ENCODE results near the gene LRFN3. TPM values are rescaled to one million over a fixed set of nuclear protein-coding genes. Genes with fewer than 3 reads are reported as not detected.

The LRFN3 gene
- total RNA-seq, 1 experiment from 2014 or later: 14.6 TPM

- TF ChIP-seq CTCF (conservative IDR thresholded peaks at IDR 0.05; ENCODE audit: low read depth, low read length) (no peak), EZH2 (IDR thresholded peaks at IDR 0.05; ENCODE audit: borderline replicate concordance, low read depth, low read length, poor library complexity, severe bottlenecking) (no peak)
- POLR2A ChIA-PET (ENCODE audit: low non-redundant PET): no interaction called here
- intact Hi-C loops (cut with micrococcal nuclease; ENCODE audit: unreplicated experiment): no loop called here
- H3K4me3 ChIP-seq (ENCODE audit: low read depth, low read length, poor library complexity, severe bottlenecking): no peak overlapping the region
- no peaks in the 10 kb centered on the region for H3K9me3 ChIP-seq (ENCODE audit: low read depth, low read length, poor library complexity, severe bottlenecking)
- DNase-seq (ENCODE audit: low spot score): no peak
- no TSS peak for BruUV-seq (replicated peaks)
- H3K27me3 ChIP-seq (replicated peaks; ENCODE audit: insufficient read depth, low read depth, low read length, poor library complexity): no peaks in the 10 kb centered on the region
- H3K4me1 ChIP-seq (ENCODE audit: insufficient read depth, low read length, poor library complexity, severe bottlenecking): peaks cover 8% of the 10 kb centered on the region
- H3K27ac ChIP-seq (ENCODE audit: low read depth, low read length, poor library complexity, severe bottlenecking): no peak overlapping the region
- CTCF ChIA-PET: interaction anchor here (1.0 kb wide), 1 partner anchor 173 kb away, joined by 4 read pairs; no protein-coding TSS in a partner anchor
- H3K36me3 ChIP-seq (ENCODE audit: insufficient read depth, low read length, poor library complexity, severe bottlenecking): no peaks in the 10 kb centered on the region
Measured at GRCh38 chr19:35992907-35993765, 57.0 kb downstream of the LRFN3 start.

GRCh38 chr19:35993923-35994598 is 57.9 kb downstream of the LRFN3 start:
- H3K4me3 ChIP-seq (ENCODE audit: low read depth, low read length, poor library complexity, severe bottlenecking): no peak overlapping the region

More at GRCh38 chr19:35993923-35994598, 57.9 kb downstream of the LRFN3 start:
- H3K27ac ChIP-seq (ENCODE audit: low read depth, low read length, poor library complexity, severe bottlenecking): no peak overlapping the region
- ChIA-PET CTCF (interaction anchor here (1.0 kb wide), 1 partner anchor 174 kb away, joined by 4 read pairs; no protein-coding TSS in a partner anchor), POLR2A (ENCODE audit: low non-redundant PET) (no interaction called here)
- intact Hi-C loops (cut with micrococcal nuclease; ENCODE audit: unreplicated experiment): no loop called here
- H3K4me1 ChIP-seq (ENCODE audit: insufficient read depth, low read length, poor library complexity, severe bottlenecking): peaks cover 8% of the 10 kb centered on the region
- no TSS peak for BruUV-seq (replicated peaks)
- TF ChIP-seq CTCF (conservative IDR thresholded peaks at IDR 0.05; ENCODE audit: low read depth, low read length) (peak; percentile 33; the same call in 1 of the 2 replicates), EZH2 (IDR thresholded peaks at IDR 0.05; ENCODE audit: borderline replicate concordance, low read depth, low read length, poor library complexity, severe bottlenecking) (no peak)
- H3K9me3 ChIP-seq (ENCODE audit: low read depth, low read length, poor library complexity, severe bottlenecking): no peaks in the 10 kb centered on the region
- DNase-seq (ENCODE audit: low spot score): no peak
- no peaks in the 10 kb centered on the region for H3K27me3 ChIP-seq (replicated peaks; ENCODE audit: insufficient read depth, low read depth, low read length, poor library complexity)
- no peaks in the 10 kb centered on the region for H3K36me3 ChIP-seq (ENCODE audit: insufficient read depth, low read length, poor library complexity, severe bottlenecking)

Other genes with a start within 250 kb of the LRFN3 start
- gene ZBTB32, start 231.8 kb upstream of the LRFN3 start, total RNA-seq (2021): not detected in 2 replicates
- 49.1 and 51.0 TPM in 2 replicates for gene KMT2B, start 218.4 kb upstream of the LRFN3 start, total RNA-seq (2021)
- gene IGFLR1, start 193.9 kb upstream of the LRFN3 start, total RNA-seq (2021): 4.9 and 5.8 TPM in 2 replicates
- 20.4 and 21.0 TPM in 2 replicates for gene U2AF1L4, start 191.0 kb upstream of the LRFN3 start, total RNA-seq (2021)
- 58.8 and 67.7 TPM in 2 replicates for gene PSENEN, start 190.7 kb upstream of the LRFN3 start, total RNA-seq (2021)
- 11.3 and 13.2 TPM in 2 replicates for gene LIN37, start 187.8 kb upstream of the LRFN3 start, total RNA-seq (2021)
- 0.50 TPM in 1 of 2 replicates, not detected in the other for gene HSPB6, start 179.3 kb upstream of the LRFN3 start, total RNA-seq (2021)
- gene PROSER3, start 178.2 kb upstream of the LRFN3 start, total RNA-seq (2021): 38.4 and 44.8 TPM in 2 replicates
- 39.6 and 49.6 TPM in 2 replicates for gene ARHGAP33, start 160.8 kb upstream of the LRFN3 start, total RNA-seq (2021)
- gene PRODH2, start 123.5 kb upstream of the LRFN3 start, total RNA-seq (2021): not detected in 2 replicates
- gene NPHS1, start 83.9 kb upstream of the LRFN3 start, total RNA-seq (2021): not detected in 2 replicates
- 0.15 and 0.17 TPM in 2 replicates for gene KIRREL2, start 79.5 kb upstream of the LRFN3 start, total RNA-seq (2021)
- 13.9 and 14.9 TPM in 2 replicates for gene APLP1, start 67.8 kb upstream of the LRFN3 start, total RNA-seq (2021)
- gene NFKBID, start 35.8 kb upstream of the LRFN3 start, total RNA-seq (2021): 14.9 and 18.0 TPM in 2 replicates
- gene HCST, start 33.8 kb upstream of the LRFN3 start, total RNA-seq (2021): 4.2 and 4.5 TPM in 2 replicates
- not detected in 2 replicates for gene TYROBP, start 28.1 kb upstream of the LRFN3 start, total RNA-seq (2021)
- 8.9 and 11.0 TPM in 2 replicates for gene SDHAF1, start 58.8 kb downstream of the LRFN3 start, total RNA-seq (2021)
- 0.70 TPM in 1 of 2 replicates, not detected in the other for gene SYNE4, start 72.4 kb downstream of the LRFN3 start, total RNA-seq (2021)
- gene ALKBH6, start 77.8 kb downstream of the LRFN3 start, total RNA-seq (2021): 20.1 and 27.7 TPM in 2 replicates
- 9.2 and 15.8 TPM in 2 replicates for gene CLIP3, start 96.5 kb downstream of the LRFN3 start, total RNA-seq (2021)
- gene THAP8, start 117.9 kb downstream of the LRFN3 start, total RNA-seq (2021): 4.6 and 5.4 TPM in 2 replicates
- 39.8 and 40.4 TPM in 2 replicates for gene WDR62, start 118.5 kb downstream of the LRFN3 start, total RNA-seq (2021)
- gene OVOL3, start 174.8 kb downstream of the LRFN3 start, total RNA-seq (2021): 0.47 and 0.63 TPM in 2 replicates
- gene POLR2I, start 178.5 kb downstream of the LRFN3 start, total RNA-seq (2021): 133 and 142 TPM in 2 replicates
- gene TBCB, start 179.1 kb downstream of the LRFN3 start, total RNA-seq (2021): 156 and 158 TPM in 2 replicates
- gene CAPNS1, start 203.7 kb downstream of the LRFN3 start, total RNA-seq (2021): 577 and 579 TPM in 2 replicates
- not detected in 2 replicates for gene COX7A1, start 216.1 kb downstream of the LRFN3 start, total RNA-seq (2021)

Data from A673 (cell line).